Measurements from ENCODE around the gene GNG14. TPM values are rescaled to one million over a fixed set of nuclear protein-coding genes. Genes with fewer than 3 reads are reported as not detected.
"Not testable (repeated sequence)": the region's sequence is repeated elsewhere in the genome, so short reads cannot be mapped to it uniquely, and the experiment has no call there.

GNG14 gene
- total RNA-seq (ENCODE audit: low replicate concordance): not detected in 2 replicates

DNA sequence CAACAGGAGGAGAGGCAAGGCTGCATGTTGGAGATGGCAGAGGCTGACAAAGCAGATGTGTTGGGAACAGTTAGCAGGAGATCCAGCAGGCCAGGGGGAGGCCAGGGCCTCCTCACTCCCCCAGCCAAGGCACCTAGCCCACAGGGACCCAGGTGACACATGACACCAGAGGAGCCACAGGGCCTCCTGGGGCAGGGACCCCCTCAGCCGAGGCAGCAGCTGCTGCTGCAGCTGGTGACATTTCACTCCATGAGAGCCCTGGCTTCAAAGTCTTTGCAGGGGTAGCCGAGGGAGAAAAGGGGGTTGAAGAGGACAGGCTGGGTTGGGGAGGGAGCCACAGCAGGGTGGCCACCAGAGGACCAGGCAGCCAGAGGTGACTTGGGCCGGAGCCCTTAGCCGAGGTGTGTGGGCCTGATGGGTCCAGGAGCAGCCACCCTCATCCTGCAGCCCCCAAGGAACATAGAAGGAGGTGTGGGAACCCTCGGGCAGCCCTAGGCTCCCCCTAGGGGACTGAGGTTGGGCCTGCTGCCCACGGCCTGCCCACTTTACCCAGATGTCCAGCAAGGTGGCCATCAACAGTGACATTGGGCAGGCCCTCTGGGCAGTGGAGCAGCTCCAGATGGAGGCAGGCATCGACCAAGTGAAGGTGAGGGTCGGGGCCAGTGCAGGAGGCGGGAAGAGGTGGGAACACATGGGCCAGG lies at the start of gene GNG14:
Gene GNG14, plus strand, starts transcription at position 503 of the 701 bp plus-strand sequence. Its CDS starts 51 bp downstream, at position 554.
- DNase-seq (ENCODE audit: low read depth): no peak
- no peak within 1 kb of the TSS for H3K4me3 ChIP-seq (ENCODE audit: low read depth, low read length)
- TF ChIP-seq, protein P1, sequence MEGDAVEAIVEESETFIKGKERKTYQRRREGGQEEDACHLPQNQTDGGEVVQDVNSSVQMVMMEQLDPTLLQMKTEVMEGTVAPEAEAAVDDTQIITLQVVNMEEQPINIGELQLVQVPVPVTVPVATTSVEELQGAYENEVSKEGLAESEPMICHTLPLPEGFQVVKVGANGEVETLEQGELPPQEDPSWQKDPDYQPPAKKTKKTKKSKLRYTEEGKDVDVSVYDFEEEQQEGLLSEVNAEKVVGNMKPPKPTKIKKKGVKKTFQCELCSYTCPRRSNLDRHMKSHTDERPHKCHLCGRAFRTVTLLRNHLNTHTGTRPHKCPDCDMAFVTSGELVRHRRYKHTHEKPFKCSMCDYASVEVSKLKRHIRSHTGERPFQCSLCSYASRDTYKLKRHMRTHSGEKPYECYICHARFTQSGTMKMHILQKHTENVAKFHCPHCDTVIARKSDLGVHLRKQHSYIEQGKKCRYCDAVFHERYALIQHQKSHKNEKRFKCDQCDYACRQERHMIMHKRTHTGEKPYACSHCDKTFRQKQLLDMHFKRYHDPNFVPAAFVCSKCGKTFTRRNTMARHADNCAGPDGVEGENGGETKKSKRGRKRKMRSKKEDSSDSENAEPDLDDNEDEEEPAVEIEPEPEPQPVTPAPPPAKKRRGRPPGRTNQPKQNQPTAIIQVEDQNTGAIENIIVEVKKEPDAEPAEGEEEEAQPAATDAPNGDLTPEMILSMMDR (IDR thresholded peaks at IDR 0.05; ENCODE audit: insufficient read depth, low read length): no peak

DNA sequence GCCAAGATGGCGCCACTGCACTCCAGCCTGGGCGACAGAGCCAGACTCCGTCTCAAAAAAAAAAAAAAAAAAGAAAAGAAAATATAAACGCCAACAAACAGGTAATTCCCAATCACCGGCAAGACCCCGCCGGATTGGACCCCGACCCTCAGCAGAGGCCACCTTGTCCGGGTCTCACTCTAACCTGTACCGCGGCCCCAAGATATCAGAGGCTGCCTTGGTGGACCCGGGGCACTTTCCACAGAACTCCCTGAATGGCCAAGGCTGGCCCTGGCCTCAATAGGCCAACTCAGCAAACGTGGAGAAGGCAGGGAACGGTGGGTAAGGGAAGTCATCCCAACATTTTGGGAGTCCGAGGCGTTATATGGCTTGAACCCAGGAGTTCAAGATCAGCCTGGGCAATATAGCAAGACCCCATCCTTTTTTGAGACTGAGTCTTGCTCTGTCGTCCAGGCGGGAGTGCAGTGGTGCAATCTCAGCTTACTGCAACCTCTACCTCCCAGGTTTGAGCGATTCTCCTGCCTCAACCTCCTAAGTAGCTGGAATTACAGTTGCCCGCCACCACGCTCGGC lies 49.1 kb upstream of the GNG14 start:
- H3K4me3 ChIP-seq (ENCODE audit: low read depth, low read length): no peak overlapping the region
- TF ChIP-seq, protein P1 (IDR thresholded peaks at IDR 0.05; ENCODE audit: insufficient read depth, low read length): no peak
- DNase-seq (ENCODE audit: low read depth): no peak

DNA sequence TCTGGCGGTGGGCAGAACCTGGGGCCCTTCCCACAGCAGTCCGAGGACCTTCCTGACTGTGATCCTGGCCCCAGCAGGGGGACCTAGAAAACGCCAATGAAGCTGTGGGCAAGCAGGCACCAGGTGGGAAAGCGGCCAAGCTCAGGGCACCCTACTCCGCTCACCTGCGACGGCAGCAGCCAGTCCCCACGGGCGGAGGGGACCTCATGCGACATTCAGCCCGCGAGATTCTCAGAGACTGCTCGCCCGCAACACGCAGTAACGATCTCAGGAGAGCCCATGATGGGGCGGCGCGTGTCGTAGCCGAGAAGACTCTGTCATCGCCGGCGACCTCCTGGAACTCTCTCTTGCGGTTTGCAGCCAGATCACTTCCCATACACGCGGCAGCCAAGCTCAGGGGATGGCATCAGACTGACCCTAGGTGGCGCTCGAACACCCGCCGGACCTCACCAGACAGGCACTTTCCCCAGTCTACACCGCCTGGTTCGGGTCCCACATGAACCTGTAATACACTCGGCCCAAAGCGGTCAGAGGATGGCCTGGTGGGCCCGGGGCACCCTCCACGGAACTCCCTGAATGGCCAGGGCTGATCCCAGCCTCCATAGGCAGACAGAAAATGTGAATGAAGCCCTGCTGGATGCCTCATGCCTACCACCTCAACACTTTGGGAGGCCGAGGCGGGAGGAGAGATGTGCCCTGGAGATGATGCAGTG lies 47.7 kb upstream of the GNG14 start:
- peak overlapping the region; percentile 35 for H3K4me3 ChIP-seq (ENCODE audit: low read depth, low read length)
- TF ChIP-seq, protein P1 (IDR thresholded peaks at IDR 0.05; ENCODE audit: insufficient read depth, low read length): peak; percentile 78
- DNase-seq (ENCODE audit: low read depth): peak; percentile 69

DNA sequence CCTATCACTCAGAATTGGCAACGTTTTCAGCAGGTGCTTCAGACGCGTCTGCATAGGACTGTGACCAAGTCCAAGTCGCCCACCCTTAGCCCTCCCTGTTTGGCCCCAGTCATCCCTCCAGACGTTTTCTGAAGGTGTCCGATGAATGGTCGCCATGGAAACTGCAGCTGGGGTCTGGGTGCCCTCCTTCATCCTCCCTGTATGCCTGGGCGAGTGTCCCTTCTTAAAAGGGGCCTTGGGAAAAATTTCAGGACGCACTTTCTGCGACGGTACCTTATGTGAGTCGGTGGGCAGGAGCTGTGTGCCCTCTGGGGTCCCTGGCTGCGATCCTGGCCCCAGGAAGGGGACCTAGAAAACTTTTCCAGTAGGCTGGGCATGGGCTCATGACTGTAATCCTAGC lies 46.3 kb upstream of the GNG14 start:
- no peak overlapping the region for H3K4me3 ChIP-seq (ENCODE audit: low read depth, low read length)
- TF ChIP-seq, protein P1 (IDR thresholded peaks at IDR 0.05; ENCODE audit: insufficient read depth, low read length): no peak
- no peak for DNase-seq (ENCODE audit: low read depth)

DNA sequence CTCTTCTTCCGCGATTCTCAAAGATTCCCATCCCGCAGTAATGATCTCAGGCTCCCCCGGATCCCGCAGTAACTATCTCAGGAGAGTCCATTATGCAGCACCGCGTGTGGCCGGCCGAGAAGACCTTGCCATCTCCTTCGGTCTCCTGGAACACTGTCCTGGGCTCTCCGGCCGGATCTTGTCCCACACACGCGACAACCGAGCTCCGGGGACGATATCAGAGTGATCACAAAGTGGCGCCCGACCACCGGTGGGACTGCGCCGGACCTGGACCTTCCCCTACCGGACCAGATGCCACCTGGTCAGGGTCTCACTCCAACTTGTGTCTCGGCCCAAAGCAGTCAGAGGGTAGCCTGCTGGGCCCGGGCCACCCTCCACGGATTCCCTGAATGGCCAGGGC lies 45.3 kb upstream of the GNG14 start:
- no peak overlapping the region for H3K4me3 ChIP-seq (ENCODE audit: low read depth, low read length)
- no peak for DNase-seq (ENCODE audit: low read depth)
- TF ChIP-seq, protein P1 (IDR thresholded peaks at IDR 0.05; ENCODE audit: insufficient read depth, low read length): no peak

DNA sequence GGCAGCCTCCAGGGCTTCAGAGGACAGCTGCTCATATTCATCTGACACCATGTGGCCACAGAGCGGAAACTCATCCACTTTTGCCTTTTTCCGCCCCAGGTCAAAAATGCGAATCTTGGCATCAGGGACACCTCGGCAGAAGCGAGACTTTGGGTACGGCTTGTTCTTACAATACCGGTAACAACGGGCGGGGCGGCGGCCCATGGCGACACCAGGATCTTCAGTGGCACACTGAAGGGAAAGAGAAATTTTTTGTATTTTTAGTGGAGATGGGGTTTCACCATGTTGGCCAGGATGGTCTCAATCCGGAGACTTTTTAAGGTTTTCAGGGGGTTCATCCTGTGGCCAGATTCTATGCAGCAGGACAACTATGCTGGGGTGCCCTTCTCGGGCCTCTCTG lies 44.1 kb upstream of the GNG14 start:
- H3K4me3 ChIP-seq (ENCODE audit: low read depth, low read length); DNase-seq (ENCODE audit: low read depth): not testable (repeated sequence)

DNA sequence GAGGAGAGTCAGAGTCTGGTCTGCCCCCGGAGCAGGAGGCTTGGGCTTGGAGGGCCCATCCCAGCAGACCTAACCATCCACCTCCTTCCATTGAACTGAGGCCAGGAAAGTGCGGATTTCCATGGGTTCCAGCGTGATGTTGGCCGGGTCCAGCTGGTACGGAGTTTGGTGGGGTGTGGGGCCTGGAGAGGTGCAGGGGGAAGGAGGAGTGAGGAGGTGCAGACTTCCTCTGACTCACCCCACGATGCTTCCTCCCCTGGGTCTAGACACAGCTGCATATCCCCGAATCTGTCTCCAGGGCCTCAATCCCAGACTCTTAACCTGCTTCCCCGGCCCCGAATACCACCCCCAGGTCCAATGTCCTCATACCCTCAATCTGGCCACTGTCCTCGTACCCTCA lies 41.2 kb upstream of the GNG14 start:
- TF ChIP-seq, protein P1 (IDR thresholded peaks at IDR 0.05; ENCODE audit: insufficient read depth, low read length): no peak
- DNase-seq (ENCODE audit: low read depth): no peak
- H3K4me3 ChIP-seq (ENCODE audit: low read depth, low read length): no peak overlapping the region
